HUES64 (cell line): ENCODE data around the gene THSD7A. TPM values are rescaled to one million over a fixed set of nuclear protein-coding genes. Genes with fewer than 3 reads are reported as not detected.

ENCODE experiments used
- H3K27ac ChIP-seq: 2 replicates; pipeline ENCODE4 v1.7.0; 2013; ENCODE audit warnings: low read depth, low read length, inconsistent platforms
- H3K27me3 ChIP-seq: 2 replicates; pipeline ENCODE4 v1.6.1; 2013; ENCODE audit warnings: mild to moderate bottlenecking, low read length; ENCODE audit not compliant: insufficient read depth
- H3K36me3 ChIP-seq: 2 replicates; pipeline ENCODE4 v1.6.1; 2013; ENCODE audit warnings: mild to moderate bottlenecking, low read length; ENCODE audit not compliant: insufficient read depth
- H3K4me1 ChIP-seq: 2 replicates; pipeline ENCODE4 v1.6.1; 2013; ENCODE audit warnings: mild to moderate bottlenecking, low read length, moderate library complexity; ENCODE audit not compliant: insufficient read depth
- H3K4me3 ChIP-seq: 2 replicates; pipeline ENCODE4 v1.5.1; 2013; ENCODE audit warnings: mild to moderate bottlenecking, low read length, moderate library complexity
- H3K9ac ChIP-seq: 2 replicates; pipeline ENCODE4 v1.6.1; 2013; ENCODE audit warnings: mild to moderate bottlenecking, low read depth, low read length
- H3K9me3 ChIP-seq: 2 replicates; pipeline ENCODE4 v1.6.1; 2013; ENCODE audit warnings: low read depth, low read length; ENCODE audit not compliant: insufficient read depth
- WGBS: fragments of 150-250, 120-280 bp; methylation state at CpG from one replicate; pipeline ENCODE4 v1.1.7; 2013; ENCODE audit warnings: missing lambda C conversion rate; 5-methylcytosine and 5-hydroxymethylcytosine counted together
- polyA plus RNA-seq, 2 experiments: library from polyadenylated mRNA; stranded (reverse); fragments of 50-300 nt; gene quantifications; one replicate each; pipeline ENCODE4 v1.2.3, GENCODE V29; 2013

Gene THSD7A, protein sequence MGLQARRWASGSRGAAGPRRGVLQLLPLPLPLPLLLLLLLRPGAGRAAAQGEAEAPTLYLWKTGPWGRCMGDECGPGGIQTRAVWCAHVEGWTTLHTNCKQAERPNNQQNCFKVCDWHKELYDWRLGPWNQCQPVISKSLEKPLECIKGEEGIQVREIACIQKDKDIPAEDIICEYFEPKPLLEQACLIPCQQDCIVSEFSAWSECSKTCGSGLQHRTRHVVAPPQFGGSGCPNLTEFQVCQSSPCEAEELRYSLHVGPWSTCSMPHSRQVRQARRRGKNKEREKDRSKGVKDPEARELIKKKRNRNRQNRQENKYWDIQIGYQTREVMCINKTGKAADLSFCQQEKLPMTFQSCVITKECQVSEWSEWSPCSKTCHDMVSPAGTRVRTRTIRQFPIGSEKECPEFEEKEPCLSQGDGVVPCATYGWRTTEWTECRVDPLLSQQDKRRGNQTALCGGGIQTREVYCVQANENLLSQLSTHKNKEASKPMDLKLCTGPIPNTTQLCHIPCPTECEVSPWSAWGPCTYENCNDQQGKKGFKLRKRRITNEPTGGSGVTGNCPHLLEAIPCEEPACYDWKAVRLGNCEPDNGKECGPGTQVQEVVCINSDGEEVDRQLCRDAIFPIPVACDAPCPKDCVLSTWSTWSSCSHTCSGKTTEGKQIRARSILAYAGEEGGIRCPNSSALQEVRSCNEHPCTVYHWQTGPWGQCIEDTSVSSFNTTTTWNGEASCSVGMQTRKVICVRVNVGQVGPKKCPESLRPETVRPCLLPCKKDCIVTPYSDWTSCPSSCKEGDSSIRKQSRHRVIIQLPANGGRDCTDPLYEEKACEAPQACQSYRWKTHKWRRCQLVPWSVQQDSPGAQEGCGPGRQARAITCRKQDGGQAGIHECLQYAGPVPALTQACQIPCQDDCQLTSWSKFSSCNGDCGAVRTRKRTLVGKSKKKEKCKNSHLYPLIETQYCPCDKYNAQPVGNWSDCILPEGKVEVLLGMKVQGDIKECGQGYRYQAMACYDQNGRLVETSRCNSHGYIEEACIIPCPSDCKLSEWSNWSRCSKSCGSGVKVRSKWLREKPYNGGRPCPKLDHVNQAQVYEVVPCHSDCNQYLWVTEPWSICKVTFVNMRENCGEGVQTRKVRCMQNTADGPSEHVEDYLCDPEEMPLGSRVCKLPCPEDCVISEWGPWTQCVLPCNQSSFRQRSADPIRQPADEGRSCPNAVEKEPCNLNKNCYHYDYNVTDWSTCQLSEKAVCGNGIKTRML (N-terminal part only)
- polyA plus RNA-seq (2013, experiment 1 of 2): 1.0 TPM
- polyA plus RNA-seq (2013, experiment 2 of 2): 1.7 TPM

DNA sequence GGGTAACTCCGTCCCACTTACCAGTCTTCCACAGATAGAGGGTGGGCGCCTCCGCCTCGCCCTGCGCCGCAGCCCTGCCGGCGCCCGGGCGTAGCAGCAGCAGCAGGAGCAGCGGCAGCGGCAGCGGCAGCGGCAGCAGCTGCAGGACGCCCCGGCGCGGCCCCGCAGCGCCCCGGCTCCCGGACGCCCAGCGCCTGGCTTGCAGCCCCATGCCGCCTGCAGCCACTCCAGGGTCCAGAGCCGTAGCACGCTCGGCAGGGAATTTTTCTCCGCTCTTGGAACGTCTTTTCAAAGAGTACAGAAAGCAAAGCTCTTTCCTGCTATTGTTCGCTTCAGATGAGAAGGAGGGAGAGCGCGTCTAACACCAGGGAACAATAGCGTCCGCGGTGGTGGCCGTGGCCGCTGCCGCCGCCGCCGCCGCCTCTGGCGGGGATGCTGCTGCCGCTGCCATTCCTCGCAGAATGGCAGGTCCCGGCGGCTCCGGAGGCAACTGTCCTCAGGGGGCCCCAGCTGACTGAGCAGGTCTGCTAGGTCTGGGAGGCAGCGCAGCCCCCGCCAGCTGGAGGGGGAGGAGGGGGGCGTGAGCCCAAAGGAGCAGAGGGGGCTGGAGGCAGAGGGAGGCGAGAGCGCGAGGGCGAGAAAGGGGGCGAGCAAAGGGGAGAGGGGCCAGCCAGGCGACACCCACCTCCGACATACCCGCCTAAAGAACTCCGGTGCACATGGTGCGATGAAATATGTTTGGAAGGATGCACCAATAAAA, at the start of gene THSD7A:
THSD7A (minus strand) TSS at position 463 of the 760 bp plus-strand sequence; CDS start at position 211, 252 bp downstream.
- Histone ChIP-seq H3K27ac (peak within 1 kb of the TSS; percentile 46; the same call in 1 of the 2 replicates), H3K9ac (peak within 1 kb of the TSS; percentile 69), H3K27me3 (peaks cover 25% of the 10 kb centered on the region), H3K4me1 (peaks cover 22% of the 10 kb centered on the region), H3K4me3 (peak within 1 kb of the TSS; percentile 83), H3K36me3 (no peaks in the 10 kb centered on the region), H3K9me3 (no peaks in the 10 kb centered on the region)
- 3% methylated on average over 62 of the region's 62 CpGs for WGBS

DNA sequence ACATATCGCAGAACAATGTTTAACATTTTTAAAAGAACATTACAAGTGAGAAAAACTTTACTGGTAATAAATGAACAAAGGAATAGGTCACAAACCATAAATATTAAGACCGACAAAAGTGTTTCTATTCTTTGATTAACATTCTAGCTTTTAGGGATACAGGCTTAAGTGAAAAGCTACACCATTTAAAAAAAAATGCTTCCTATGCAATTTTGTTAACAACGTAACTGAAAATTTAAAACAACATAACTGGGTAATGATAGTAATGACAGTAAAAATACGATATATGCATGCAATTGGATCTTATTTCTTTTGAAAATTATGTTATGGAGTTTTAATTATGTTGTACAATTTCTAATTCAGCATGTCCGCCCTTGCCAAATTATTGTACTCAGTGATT, 49.7 kb upstream of the THSD7A start:
- Histone ChIP-seq H3K27me3 (no peaks in the 10 kb centered on the region), H3K4me1 (no peaks in the 10 kb centered on the region), H3K4me3 (no peak overlapping the region), H3K9me3 (no peaks in the 10 kb centered on the region), H3K27ac (no peak overlapping the region), H3K36me3 (no peaks in the 10 kb centered on the region), H3K9ac (no peak overlapping the region)
- WGBS: 77% methylated on average over 3 of the region's 5 CpGs

DNA sequence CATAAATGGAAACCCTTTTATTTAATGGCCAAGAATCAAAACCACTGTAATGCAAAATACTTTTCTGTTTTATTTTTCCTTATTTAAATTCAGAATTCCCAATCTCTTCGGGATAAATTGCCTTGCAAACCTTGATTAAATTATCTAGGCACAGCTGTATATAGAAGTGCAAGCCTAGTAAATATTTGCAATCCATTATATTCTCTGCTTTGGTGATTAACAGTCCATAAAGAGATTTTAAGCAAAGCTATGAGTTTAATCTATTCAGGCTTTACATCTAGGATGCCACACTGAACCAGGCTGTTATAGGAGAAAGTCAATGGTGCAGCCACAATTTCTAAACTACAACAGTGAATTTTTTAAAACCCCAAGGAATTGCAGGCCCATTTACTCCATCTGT, 43.6 kb upstream of the THSD7A start:
- no peaks in the 10 kb centered on the region for H3K9me3 ChIP-seq
- H3K27me3 ChIP-seq: no peaks in the 10 kb centered on the region
- no peaks in the 10 kb centered on the region for H3K4me1 ChIP-seq
- H3K27ac ChIP-seq: no peak overlapping the region
- no peak overlapping the region for H3K4me3 ChIP-seq
- no peak overlapping the region for H3K9ac ChIP-seq
- 78% methylated on average over 1 of the region's 1 CpG for whole genome bisulfite sequencing
- H3K36me3 ChIP-seq: no peaks in the 10 kb centered on the region

DNA sequence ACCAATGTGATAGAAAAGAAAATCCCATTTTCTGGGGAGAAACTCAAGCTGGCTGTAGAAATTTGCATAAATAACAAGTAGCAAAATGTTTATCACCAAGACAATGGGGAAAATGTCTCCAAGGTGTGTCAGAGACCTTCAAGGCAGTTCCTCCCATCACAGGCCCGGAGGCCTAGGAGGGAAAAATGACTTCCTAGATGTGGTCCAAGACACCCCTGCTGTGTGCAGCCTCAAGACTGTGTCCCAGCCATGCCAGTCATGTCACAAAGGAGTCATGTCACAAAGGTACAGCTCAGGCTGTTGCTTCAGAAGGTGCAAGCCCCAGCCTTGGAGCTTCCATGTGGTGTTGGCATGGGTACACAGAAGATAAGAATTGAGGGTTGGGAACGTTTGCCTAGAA, 33.7 kb upstream of the THSD7A start:
- 88% methylated on average over 2 of the region's 2 CpGs for WGBS
- H3K4me3 ChIP-seq: no peak overlapping the region
- no peak overlapping the region for H3K9ac ChIP-seq
- no peak overlapping the region for H3K27ac ChIP-seq
- H3K9me3 ChIP-seq: peaks cover 30% of the 10 kb centered on the region
- H3K36me3 ChIP-seq: no peaks in the 10 kb centered on the region
- no peaks in the 10 kb centered on the region for H3K4me1 ChIP-seq
- H3K27me3 ChIP-seq: no peaks in the 10 kb centered on the region

DNA sequence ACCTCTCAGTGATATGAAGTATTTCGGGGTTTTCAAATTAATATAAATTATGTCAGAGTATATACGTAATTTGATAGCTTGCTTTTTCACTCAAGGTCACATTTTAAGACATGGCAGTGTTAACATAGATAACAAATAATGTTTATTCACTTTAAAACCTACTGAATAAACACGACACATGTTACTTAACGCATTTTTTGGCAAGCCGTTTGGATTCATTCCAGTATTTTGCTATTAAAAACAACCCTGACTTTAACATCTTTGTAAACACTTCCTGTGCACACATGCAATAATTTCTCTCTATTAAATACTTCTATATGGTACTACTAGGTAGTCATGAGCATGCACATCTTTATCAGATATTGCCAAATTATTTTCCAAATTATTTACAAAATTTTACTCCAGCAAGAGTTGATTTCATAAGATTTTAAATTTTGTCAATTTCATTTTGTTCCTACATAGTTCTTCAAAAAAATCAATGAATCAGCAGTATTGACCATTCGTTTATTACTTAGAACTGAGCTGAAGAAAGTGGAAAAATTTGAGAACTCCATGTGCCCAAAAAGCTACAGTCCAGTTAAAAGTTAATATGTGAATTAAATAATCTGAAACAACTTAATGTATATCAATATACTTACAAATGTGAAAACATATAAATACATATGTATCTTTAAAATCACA, 26.8 kb upstream of the THSD7A start:
- Histone ChIP-seq H3K9ac (no peak overlapping the region), H3K9me3 (no peaks in the 10 kb centered on the region)
- 93% methylated on average over 4 of the region's 6 CpGs for WGBS

DNA sequence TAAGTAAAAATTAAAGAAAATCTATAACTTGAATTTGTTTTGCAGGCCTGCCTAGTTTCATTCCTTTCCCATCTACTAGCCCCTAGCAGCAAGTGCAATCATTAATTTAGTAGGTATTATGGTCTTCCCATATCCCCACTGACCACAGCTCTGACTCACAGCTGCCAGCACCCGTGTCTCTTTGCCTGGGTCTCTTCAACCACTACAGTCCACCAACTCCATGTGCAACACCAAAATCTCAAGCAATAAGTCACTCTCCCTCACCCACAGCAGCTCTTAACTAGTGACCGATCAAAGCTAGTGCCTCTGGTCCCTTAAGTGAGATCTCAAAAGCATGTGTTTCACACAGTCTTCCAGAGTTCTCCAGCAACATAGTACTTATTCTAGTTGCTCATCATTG, 26.0 kb upstream of the THSD7A start:
- WGBS: 94% methylated on average over 2 of the region's 2 CpGs

More for the DNA sequence above, 26.8 kb upstream of the THSD7A start:
- H3K36me3 ChIP-seq: no peaks in the 10 kb centered on the region
- no peaks in the 10 kb centered on the region for H3K27me3 ChIP-seq
- H3K4me3 ChIP-seq: no peak overlapping the region
- no peaks in the 10 kb centered on the region for H3K4me1 ChIP-seq
- H3K27ac ChIP-seq: no peak overlapping the region

DNA sequence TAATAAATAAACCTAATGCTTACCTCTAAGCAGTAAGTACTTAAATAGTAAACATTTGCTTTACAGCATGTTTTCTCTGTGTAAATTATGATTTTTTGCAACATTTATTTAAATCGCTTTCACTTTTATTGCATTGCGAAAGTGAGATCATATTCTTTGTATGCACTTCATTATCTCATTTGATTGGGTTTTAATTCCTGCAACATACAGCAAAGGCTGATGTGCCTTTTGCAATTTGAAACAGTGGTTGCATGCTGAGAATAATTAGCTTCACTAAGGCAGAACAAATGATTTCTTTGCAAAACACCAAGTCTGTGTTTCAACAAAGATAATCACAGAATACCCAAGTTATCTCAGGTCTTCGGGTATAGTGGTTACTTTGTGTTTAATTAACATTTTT, 16.3 kb upstream of the THSD7A start:
- 95% methylated on average over 2 of the region's 3 CpGs for WGBS
- H3K27me3 ChIP-seq: no peaks in the 10 kb centered on the region
- no peaks in the 10 kb centered on the region for H3K36me3 ChIP-seq
- H3K27ac ChIP-seq: no peak overlapping the region
- H3K4me3 ChIP-seq: no peak overlapping the region
- H3K9ac ChIP-seq: no peak overlapping the region
- no peaks in the 10 kb centered on the region for H3K9me3 ChIP-seq
- peaks cover 43% of the 10 kb centered on the region for H3K4me1 ChIP-seq

More for the DNA sequence above, 26.0 kb upstream of the THSD7A start:
- no peaks in the 10 kb centered on the region for H3K9me3 ChIP-seq
- no peak overlapping the region for H3K9ac ChIP-seq
- H3K4me1 ChIP-seq: no peaks in the 10 kb centered on the region
- H3K4me3 ChIP-seq: no peak overlapping the region
- no peak overlapping the region for H3K27ac ChIP-seq
- no peaks in the 10 kb centered on the region for H3K27me3 ChIP-seq
- no peaks in the 10 kb centered on the region for H3K36me3 ChIP-seq

DNA sequence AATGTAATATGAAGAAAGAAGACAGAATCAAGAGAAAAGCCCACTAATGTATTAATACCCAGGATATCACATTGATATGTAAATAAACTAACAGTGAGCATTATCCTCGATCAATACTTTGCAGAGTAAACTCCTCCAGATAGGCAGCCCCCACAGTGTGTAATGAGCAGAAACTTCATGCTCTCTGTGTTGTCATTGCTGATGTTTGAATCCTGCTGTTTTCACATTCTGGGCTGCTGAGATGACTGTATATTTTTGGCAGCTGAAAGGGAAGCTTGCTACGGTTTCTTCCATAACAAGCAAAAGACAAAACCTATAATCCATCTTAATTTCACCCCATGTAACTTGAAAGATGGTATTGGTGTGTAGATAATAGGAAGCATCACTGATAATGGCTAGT, 15.3 kb upstream of the THSD7A start:
- Histone ChIP-seq H3K4me1 (peaks cover 43% of the 10 kb centered on the region), H3K36me3 (no peaks in the 10 kb centered on the region), H3K27me3 (no peaks in the 10 kb centered on the region), H3K9ac (no peak overlapping the region), H3K27ac (peak overlapping the region; percentile 59; the same call in 1 of the 2 replicates), H3K9me3 (no peaks in the 10 kb centered on the region), H3K4me3 (no peak overlapping the region)
- 0% methylated on average over 1 of the region's 2 CpGs for WGBS

DNA sequence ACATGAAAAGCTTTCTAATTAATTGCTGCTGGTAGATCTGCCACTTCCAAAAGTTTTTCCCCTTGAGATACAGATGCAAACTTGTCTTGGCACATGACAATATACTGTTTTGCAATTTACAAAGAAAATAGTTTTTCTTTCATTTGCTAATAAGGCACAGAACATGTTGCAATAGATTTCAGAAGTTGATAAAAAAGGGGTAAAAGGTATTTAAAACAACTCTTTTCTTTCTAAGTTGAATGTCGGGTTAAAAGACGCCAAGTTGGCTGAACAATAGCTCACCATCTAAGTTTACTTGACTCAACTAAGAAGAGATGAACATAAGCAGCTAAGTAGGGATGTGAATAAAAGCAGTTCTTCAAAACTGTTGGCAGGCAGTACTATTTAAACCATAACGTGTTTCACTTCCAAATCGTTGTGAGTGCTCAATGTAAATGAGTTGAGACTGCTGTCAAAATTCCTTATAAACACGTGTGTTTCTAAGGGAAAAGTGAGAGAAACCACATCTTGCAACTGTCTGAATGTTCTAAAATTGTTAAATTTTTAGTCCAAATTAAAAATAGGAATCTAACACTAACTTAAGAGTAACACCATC, 14.5 kb upstream of the THSD7A start:
- 20% methylated on average over 4 of the region's 5 CpGs for WGBS
- peak overlapping the region; percentile 59; the same call in 1 of the 2 replicates for H3K27ac ChIP-seq
- peaks cover 43% of the 10 kb centered on the region for H3K4me1 ChIP-seq
- H3K36me3 ChIP-seq: no peaks in the 10 kb centered on the region
- H3K9ac ChIP-seq: no peak overlapping the region
- no peaks in the 10 kb centered on the region for H3K27me3 ChIP-seq
- no peaks in the 10 kb centered on the region for H3K9me3 ChIP-seq
- no peak overlapping the region for H3K4me3 ChIP-seq
